MM.1S (cell line): ENCODE data around the gene IL1RAPL1.

ENCODE experiments used
- CTCF ChIP-seq: fragments of 300-600 bp; sonication (generic); IDR thresholded peaks from 2 replicates; pipeline ENCODE4 v1.5.1; 2016; ENCODE audit warnings: antibody characterized with exemption, low read length, mixed read lengths
- EZH2 ChIP-seq: fragments of 300-600 bp; sonication (generic); optimal IDR thresholded peaks from 2 replicates; pipeline ENCODE3; 2017; ENCODE audit warnings: low read depth, mild to moderate bottlenecking, antibody characterized with exemption, low read length, mixed read lengths

- TF ChIP-seq CTCF (no peak), EZH2 (no peak)
Measured at GRCh38 chrX:29902004-29902403, 1314.8 kb downstream of the IL1RAPL1 start.
